Activated B cell treated with CpG ODN at 0.5 μM for 24 hours (primary cell): ENCODE results near the gene VCAM1. TPM values are rescaled to one million over a fixed set of nuclear protein-coding genes. Genes with fewer than 3 reads are reported as not detected.

Source experiments
- ATAC-seq: fragments of 200-7000 bp; cut with Tn5 transposase; one replicate; pipeline ENCODE4 v1.10.0; 2021; ENCODE audit warnings: low read depth, mild to moderate bottlenecking, moderate library complexity
- CTCF ChIA-PET: fragments of 350-600 bp; sonication (Branson Sonifier 250); formaldehyde crosslinking; loops from one replicate; lab custom pipeline; 2021; ENCODE audit warnings: antibody characterized with exemption; lab: Charles Lee
- POLR2A ChIA-PET: fragments of 350-600 bp; sonication (Branson Sonifier 250); formaldehyde crosslinking; loops from one replicate; lab custom pipeline; 2021; ENCODE audit warnings: antibody characterized with exemption; lab: Charles Lee
- DNase-seq: peaks from one replicate; pipeline ENCODE4 v3.0.0; 2022
- H3K27ac Mint-ChIP-seq: one replicate; pipeline ENCODE4 v1.8.0; 2020; ENCODE audit warnings: mixed read lengths
- H3K27me3 Mint-ChIP-seq: one replicate; pipeline ENCODE4 v1.8.0; 2021; ENCODE audit warnings: mixed read lengths
- H3K36me3 Mint-ChIP-seq: one replicate; pipeline ENCODE4 v1.8.0; 2021; ENCODE audit warnings: low read depth, mixed read lengths
- H3K4me1 Mint-ChIP-seq: one replicate; pipeline ENCODE4 v1.8.0; 2021; ENCODE audit warnings: mixed read lengths
- H3K4me3 Mint-ChIP-seq: one replicate; pipeline ENCODE4 v1.8.0; 2020; ENCODE audit warnings: mild to moderate bottlenecking, mixed read lengths
- H3K9me3 Mint-ChIP-seq: one replicate; pipeline ENCODE4 v1.8.0; 2020; ENCODE audit warnings: mixed read lengths
- CTCF ChIP-seq: fragments of 200-600 bp; IDR thresholded peaks from one replicate; pipeline ENCODE4 v1.8.0; 2022; ENCODE audit warnings: antibody characterized with exemption, mild to moderate bottlenecking
- intact Hi-C: fragments of 100-400 bp; cut with micrococcal nuclease; formaldehyde crosslinking; loops from one replicate; pipeline ENCODE4 v1.15.1; 2024
- total RNA-seq: library from RNA; stranded (reverse); gene quantifications from 2 replicates; pipeline ENCODE4 v1.2.3, GENCODE V29; 2022

The VCAM1 gene
- total RNA-seq, 1 donor from 2014 or later, result not detected

GRCh38 chr1:100731309-100731708 lies 11.8 kb downstream of the VCAM1 start:
- no peaks in the 10 kb centered on the region for H3K4me1 Mint-ChIP-seq
- H3K9me3 Mint-ChIP-seq, result no peaks in the 10 kb centered on the region
- TF ChIP-seq CTCF, result no peak
- no peak overlapping the region for H3K27ac Mint-ChIP-seq
- no peak for ATAC-seq
- POLR2A ChIA-PET, result no interaction called here
- peaks cover 3% of the 10 kb centered on the region for H3K27me3 Mint-ChIP-seq
- no peaks in the 10 kb centered on the region for H3K36me3 Mint-ChIP-seq
- no peak overlapping the region for H3K4me3 Mint-ChIP-seq
- CTCF ChIA-PET, result no interaction called here
- intact Hi-C loops, result no loop called here
- DNase-seq, result no peak

- ATAC-seq (no peak), DNase-seq (no peak)
- H3K4me3 Mint-ChIP-seq, result no peak overlapping the region
- H3K36me3 Mint-ChIP-seq, result no peaks in the 10 kb centered on the region
- intact Hi-C loops, result no loop called here
- H3K9me3 Mint-ChIP-seq, result no peaks in the 10 kb centered on the region
- TF ChIP-seq CTCF, result no peak
- peaks cover 3% of the 10 kb centered on the region for H3K27me3 Mint-ChIP-seq
- H3K27ac Mint-ChIP-seq, result no peak overlapping the region
- H3K4me1 Mint-ChIP-seq, result no peaks in the 10 kb centered on the region
- CTCF ChIA-PET, result no interaction called here
- POLR2A ChIA-PET, result no interaction called here
These were observed 12.2 kb downstream of the VCAM1 start for GRCh38 chr1:100731758-100732157.

- POLR2A ChIA-PET, result no interaction called here
- no peaks in the 10 kb centered on the region for H3K4me1 Mint-ChIP-seq
These were observed 15.1 kb downstream of the VCAM1 start for GRCh38 chr1:100734676-100735075.

GRCh38 chr1:100735244-100735643 lies 15.7 kb downstream of the VCAM1 start:
- Mint-ChIP-seq H3K27me3 (no peaks in the 10 kb centered on the region), H3K4me3 (no peak overlapping the region), H3K9me3 (no peaks in the 10 kb centered on the region), H3K36me3 (no peaks in the 10 kb centered on the region), H3K27ac (no peak overlapping the region), H3K4me1 (no peaks in the 10 kb centered on the region)
- ATAC-seq (no peak), DNase-seq (no peak)
- TF ChIP-seq CTCF, result no peak
- ChIA-PET CTCF (no interaction called here), POLR2A (no interaction called here)
- intact Hi-C loops, result no loop called here

More at GRCh38 chr1:100734676-100735075, 15.1 kb downstream of the VCAM1 start:
- Mint-ChIP-seq H3K36me3 (no peaks in the 10 kb centered on the region), H3K9me3 (no peaks in the 10 kb centered on the region), H3K4me3 (no peak overlapping the region), H3K27ac (no peak overlapping the region), H3K27me3 (peaks cover under 1% of the 10 kb centered on the region)
- ATAC-seq, result no peak
- intact Hi-C loops, result no loop called here
- TF ChIP-seq CTCF, result no peak
- DNase-seq, result no peak
- CTCF ChIA-PET, result no interaction called here

GRCh38 chr1:100736324-100736723 lies 16.8 kb downstream of the VCAM1 start:
- no peak overlapping the region for H3K4me3 Mint-ChIP-seq
- H3K27me3 Mint-ChIP-seq, result no peaks in the 10 kb centered on the region
- ATAC-seq, result no peak
- intact Hi-C loops, result no loop called here
- no peaks in the 10 kb centered on the region for H3K4me1 Mint-ChIP-seq
- H3K27ac Mint-ChIP-seq, result no peak overlapping the region
- POLR2A ChIA-PET, result no interaction called here
- no peak for TF ChIP-seq CTCF
- DNase-seq, result no peak
- CTCF ChIA-PET, result no interaction called here
- no peaks in the 10 kb centered on the region for H3K36me3 Mint-ChIP-seq
- H3K9me3 Mint-ChIP-seq, result no peaks in the 10 kb centered on the region
